Measurements from ENCODE around the gene NCF1.
"Not testable (repeated sequence)": the region's sequence is repeated elsewhere in the genome, so short reads cannot be mapped to it uniquely, and the experiment has no call there.

NCF1 gene

DNA sequence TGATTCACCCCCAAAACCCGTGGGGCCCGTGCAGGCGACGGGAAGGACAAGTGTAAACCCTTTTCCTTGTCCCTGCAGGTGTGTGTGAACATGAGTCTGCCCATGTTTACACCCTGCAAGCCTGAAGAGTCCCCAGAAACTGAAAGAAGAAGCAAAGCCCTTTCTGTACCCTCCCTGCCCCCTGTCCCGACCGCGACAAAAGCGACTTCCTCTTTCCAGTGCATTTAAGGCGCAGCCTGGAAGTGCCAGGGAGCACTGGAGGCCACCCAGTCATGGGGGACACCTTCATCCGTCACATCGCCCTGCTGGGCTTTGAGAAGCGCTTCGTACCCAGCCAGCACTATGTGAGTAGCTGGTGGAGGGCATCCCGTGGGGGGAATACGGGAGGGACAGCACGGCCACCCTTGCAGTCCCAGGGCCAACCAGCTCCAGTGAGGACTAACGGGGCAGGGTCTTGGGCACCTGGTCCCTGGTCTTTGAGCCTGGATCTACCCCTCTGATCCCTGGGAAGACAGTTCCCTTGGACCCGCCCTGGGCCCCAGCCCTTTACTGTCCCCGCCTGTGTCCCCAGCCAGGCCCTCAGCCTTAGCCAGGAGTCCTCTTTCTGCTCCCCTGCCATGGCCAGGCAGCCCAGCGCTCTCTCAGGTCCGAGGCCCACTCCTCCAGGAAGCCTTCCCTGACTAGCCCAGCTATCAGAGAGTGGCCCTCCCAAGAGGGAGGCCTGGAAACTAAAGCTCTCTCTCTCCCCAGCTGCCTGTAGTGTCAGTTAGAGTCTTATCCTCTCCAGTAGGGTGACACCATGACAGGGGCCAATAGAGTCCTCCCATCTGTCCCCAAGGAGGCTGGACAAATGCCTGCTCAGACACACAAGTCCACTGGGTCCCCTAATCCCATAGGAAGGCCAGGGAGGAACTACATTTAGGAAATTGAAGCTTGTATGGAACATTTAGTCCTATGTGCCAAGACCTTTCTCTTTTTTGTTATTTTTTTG lies at the start of gene NCF1:
NCF1 (plus strand) TSS at position 252 of the 991 bp plus-strand sequence; CDS start at position 273, 21 bp downstream.
- H3K4me3 ChIP-seq (ENCODE audit: insufficient read length, low read depth); H3K9me3 ChIP-seq (ENCODE audit: insufficient read depth, low read length); H3K9ac ChIP-seq (ENCODE audit: insufficient read length, low read depth); H3K4me1 ChIP-seq (ENCODE audit: insufficient read depth, insufficient read length); H3K36me3 ChIP-seq (ENCODE audit: insufficient read depth, insufficient read length, low read length); H3K27me3 ChIP-seq (ENCODE audit: insufficient read depth, insufficient read length); DNase-seq (ENCODE audit: low read depth, low spot score): not testable (repeated sequence)

DNA sequence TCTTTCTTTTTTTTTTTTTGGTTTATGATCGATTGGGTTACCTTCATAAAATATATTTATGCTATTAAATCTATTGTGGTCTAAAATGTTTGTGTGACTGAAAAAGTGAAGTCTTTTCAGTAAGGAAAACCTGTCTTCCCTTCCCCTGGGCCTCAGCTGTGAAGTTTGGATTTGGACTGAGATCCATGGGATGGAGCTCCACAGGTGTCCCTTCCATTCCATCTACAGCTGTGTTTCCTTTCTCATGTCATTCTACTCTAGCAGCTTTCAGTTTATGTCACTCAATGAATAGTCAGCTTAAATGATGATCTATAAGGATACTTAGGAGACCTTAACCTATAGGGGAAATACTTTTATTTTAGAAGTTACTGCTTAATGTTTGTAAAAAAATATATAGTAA lies 48.0 kb upstream of the NCF1 start:
- no peak for DNase-seq (ENCODE audit: low read depth, low spot score)
- Histone ChIP-seq H3K36me3 (ENCODE audit: insufficient read depth, insufficient read length, low read length) (peaks cover 26% of the 10 kb centered on the region), H3K4me3 (ENCODE audit: insufficient read length, low read depth) (no peak overlapping the region), H3K4me1 (ENCODE audit: insufficient read depth, insufficient read length) (peaks cover 2% of the 10 kb centered on the region), H3K27me3 (ENCODE audit: insufficient read depth, insufficient read length) (no peaks in the 10 kb centered on the region), H3K9me3 (ENCODE audit: insufficient read depth, low read length) (no peaks in the 10 kb centered on the region), H3K9ac (ENCODE audit: insufficient read length, low read depth) (no peak overlapping the region)
- no peak for TF ChIP-seq YY1 (IDR thresholded peaks at IDR 0.05; ENCODE audit: insufficient read depth, insufficient read length)
- TF ChIP-seq ZNF274 (IDR thresholded peaks at IDR 0.05; ENCODE audit: low read depth, low read length), result no peak
- no peak for TF ChIP-seq SUZ12 (IDR thresholded peaks at IDR 0.05; ENCODE audit: extremely low read depth, insufficient read depth, insufficient read length)

DNA sequence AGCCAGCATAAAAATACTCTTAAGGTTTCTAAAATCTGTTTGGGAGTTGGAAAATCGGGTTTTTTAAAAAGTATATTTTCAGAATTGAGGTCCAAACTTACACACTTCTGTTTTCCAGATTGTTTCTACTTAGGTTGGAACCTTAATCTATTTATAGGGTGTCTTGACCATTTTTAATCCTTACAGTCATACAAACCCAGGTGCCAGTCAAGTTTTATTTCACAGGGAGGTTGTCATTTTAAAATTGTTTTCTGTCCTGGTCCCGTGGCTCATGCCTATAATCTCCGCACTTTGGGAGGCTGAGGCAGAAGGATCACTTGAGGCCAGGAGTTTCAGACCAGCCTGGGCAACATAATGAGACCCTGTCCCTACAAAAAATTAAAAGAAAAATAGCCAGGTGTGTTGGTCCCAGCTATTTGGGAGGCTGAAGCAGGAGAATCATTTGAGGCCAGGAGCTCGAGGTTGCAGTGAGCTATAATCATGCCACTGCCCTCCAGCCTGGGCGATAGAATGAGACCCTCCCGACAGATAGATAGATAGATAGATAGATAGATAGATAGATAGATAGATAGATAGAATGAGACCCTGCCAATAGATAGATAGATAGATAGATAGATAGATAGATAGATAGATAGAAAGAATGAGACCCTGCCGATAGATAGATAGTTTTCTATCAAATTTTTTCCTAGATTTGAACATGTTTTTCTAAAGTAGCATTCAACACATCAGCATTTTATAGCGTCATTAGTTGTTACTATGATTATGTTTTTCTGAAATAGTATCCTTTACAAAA lies 47.3 kb upstream of the NCF1 start:
- H3K9ac ChIP-seq (ENCODE audit: insufficient read length, low read depth), result no peak overlapping the region
- no peak overlapping the region for H3K4me3 ChIP-seq (ENCODE audit: insufficient read length, low read depth)
- peaks cover 2% of the 10 kb centered on the region for H3K4me1 ChIP-seq (ENCODE audit: insufficient read depth, insufficient read length)
- TF ChIP-seq YY1 (IDR thresholded peaks at IDR 0.05; ENCODE audit: insufficient read depth, insufficient read length), result no peak
- no peak for TF ChIP-seq SUZ12 (IDR thresholded peaks at IDR 0.05; ENCODE audit: extremely low read depth, insufficient read depth, insufficient read length)
- no peak for TF ChIP-seq ZNF274 (IDR thresholded peaks at IDR 0.05; ENCODE audit: low read depth, low read length)
- peaks cover 26% of the 10 kb centered on the region for H3K36me3 ChIP-seq (ENCODE audit: insufficient read depth, insufficient read length, low read length)
- no peaks in the 10 kb centered on the region for H3K27me3 ChIP-seq (ENCODE audit: insufficient read depth, insufficient read length)
- no peak for DNase-seq (ENCODE audit: low read depth, low spot score)
- H3K9me3 ChIP-seq (ENCODE audit: insufficient read depth, low read length), result no peaks in the 10 kb centered on the region

DNA sequence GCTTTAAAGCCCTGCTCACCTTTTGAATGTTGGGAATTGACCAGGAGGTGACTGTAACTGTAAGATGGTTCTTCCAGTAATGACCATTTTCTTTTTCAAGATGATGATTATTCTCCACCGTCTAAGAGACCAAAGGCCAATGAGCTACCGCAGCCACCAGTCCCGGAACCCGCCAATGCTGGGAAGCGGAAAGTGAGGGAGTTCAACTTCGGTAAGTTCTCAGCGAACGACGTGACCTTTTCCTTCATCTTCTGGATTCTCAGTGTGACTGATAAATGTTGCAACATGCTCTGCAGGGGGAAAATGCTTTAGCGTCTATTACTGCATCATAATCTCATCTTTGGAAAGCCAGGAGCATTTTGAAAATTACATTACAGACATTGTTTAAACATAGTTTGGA lies 45.1 kb upstream of the NCF1 start:
- not testable (repeated sequence) for H3K4me1 ChIP-seq (ENCODE audit: insufficient read depth, insufficient read length); H3K9ac ChIP-seq (ENCODE audit: insufficient read length, low read depth); DNase-seq (ENCODE audit: low read depth, low spot score); H3K4me3 ChIP-seq (ENCODE audit: insufficient read length, low read depth); H3K9me3 ChIP-seq (ENCODE audit: insufficient read depth, low read length); H3K27me3 ChIP-seq (ENCODE audit: insufficient read depth, insufficient read length)
- H3K36me3 ChIP-seq (ENCODE audit: insufficient read depth, insufficient read length, low read length), result peaks cover 13% of the 10 kb centered on the region

DNA sequence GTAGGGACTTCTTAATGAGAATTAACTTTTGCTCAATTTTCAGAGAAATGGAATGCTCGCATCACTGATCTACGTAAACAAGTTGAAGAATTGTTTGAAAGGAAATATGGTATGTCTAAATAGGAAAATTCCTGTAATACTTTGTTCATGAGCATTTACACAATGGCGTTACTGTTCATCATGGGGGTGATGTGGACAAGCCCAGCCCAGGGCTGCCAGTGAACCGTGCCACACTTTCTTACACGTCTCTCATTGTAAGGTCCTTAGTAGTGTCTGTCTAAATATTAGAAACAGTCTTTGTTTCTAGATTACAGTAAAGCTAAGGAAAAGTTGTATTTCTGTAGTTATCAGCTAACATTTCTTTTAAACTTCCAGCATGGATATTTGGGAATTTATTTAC lies 43.6 kb upstream of the NCF1 start:
- not testable (repeated sequence) for H3K27me3 ChIP-seq (ENCODE audit: insufficient read depth, insufficient read length); H3K4me3 ChIP-seq (ENCODE audit: insufficient read length, low read depth); DNase-seq (ENCODE audit: low read depth, low spot score); H3K4me1 ChIP-seq (ENCODE audit: insufficient read depth, insufficient read length); H3K9me3 ChIP-seq (ENCODE audit: insufficient read depth, low read length); H3K9ac ChIP-seq (ENCODE audit: insufficient read length, low read depth)
- peaks cover 13% of the 10 kb centered on the region for H3K36me3 ChIP-seq (ENCODE audit: insufficient read depth, insufficient read length, low read length)

DNA sequence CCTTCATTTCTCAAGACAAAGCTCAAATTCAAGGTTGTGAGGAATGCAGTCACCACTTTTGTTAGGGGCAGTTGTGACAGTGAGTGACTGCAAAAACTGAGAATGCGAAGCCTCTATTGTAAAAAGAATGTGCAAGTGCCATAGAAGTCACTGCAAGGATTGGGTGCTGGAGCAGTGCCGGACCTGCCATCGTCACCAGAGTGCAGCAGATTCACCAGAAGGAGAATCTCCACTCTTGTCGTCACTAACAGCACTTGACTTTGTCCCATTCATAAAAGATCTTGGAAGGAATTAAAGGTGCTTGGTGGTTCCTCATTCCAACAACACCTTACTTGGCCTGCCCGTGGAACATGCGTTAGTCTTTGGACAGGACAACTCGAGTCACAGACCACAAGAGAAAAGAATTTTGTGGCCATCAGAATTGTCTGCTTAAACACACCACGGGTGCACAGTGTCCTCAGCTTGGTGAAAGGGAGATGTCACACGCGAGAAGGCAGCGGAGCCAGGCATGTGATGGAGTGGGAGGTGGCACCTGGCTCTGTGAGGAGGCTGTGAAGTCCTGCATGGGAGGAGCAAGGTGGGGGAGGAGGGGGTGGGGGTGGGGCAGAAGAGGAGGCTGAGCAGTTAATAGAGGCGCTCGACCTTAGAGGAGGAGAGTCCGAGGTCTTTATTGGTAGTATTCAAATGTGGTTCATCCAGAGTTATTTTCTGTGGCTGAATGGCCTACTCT lies 33.7 kb upstream of the NCF1 start:
- not testable (repeated sequence) for H3K9me3 ChIP-seq (ENCODE audit: insufficient read depth, low read length); H3K27me3 ChIP-seq (ENCODE audit: insufficient read depth, insufficient read length); H3K4me1 ChIP-seq (ENCODE audit: insufficient read depth, insufficient read length); H3K9ac ChIP-seq (ENCODE audit: insufficient read length, low read depth); H3K36me3 ChIP-seq (ENCODE audit: insufficient read depth, insufficient read length, low read length); DNase-seq (ENCODE audit: low read depth, low spot score); H3K4me3 ChIP-seq (ENCODE audit: insufficient read length, low read depth)

DNA sequence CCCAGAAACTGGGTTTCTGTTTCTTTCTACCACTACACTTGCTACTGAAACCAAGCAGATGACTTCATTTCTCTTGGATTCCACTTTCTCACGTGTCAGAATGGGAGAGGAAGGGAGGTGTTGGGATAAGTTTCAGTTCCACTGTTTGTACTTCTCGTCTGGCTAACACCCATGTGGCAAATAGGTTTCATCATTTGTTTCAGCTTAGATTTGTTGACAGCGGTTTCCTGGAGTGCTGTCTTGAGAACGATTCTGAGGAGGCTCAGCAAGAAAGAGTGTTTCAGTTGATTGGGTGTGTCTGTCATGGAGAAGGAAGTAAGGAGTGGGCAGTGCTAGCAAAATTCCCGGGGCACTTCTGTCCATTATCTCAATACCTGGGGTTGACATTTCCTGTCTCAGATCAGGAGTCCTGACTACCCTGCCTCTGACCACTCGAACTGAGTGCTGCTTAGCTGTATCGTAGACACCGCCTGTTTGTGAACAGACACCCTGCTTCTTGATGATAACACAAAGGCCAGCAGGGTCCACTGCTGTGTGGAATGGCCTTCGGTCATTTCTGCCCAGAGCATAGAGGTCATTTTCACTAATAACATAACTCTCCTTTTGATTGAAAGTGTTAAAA lies 29.8 kb upstream of the NCF1 start:
- not testable (repeated sequence) for H3K36me3 ChIP-seq (ENCODE audit: insufficient read depth, insufficient read length, low read length); H3K27me3 ChIP-seq (ENCODE audit: insufficient read depth, insufficient read length); H3K4me3 ChIP-seq (ENCODE audit: insufficient read length, low read depth); H3K9ac ChIP-seq (ENCODE audit: insufficient read length, low read depth); H3K4me1 ChIP-seq (ENCODE audit: insufficient read depth, insufficient read length); DNase-seq (ENCODE audit: low read depth, low spot score); H3K9me3 ChIP-seq (ENCODE audit: insufficient read depth, low read length)

DNA sequence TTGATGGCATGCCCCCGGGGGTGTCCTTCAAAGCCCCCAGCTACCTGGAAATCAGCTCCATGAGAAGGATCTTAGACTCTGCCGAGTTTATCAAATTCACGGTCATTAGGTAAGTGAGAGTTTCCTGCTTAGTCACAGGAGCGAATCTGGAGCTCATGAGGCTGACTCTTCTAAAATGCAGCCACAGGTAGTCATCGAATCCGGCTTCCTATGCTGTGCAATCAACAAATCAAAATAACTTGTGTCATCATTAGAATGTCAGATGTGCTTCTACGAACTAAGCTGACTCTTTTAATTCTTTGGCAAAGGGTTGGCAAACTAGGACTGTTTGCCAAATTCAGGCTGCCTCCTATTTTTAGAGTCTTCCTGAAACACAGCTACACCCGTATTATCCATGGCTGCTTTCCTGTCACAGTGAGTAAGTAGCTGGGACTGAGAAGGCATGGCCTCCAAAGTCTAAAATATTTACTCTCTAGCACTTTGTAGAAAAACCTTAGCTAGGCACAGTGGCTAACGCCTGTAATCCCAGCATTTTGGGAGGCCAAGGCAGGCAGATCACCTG lies 19.8 kb upstream of the NCF1 start:
- H3K9ac ChIP-seq (ENCODE audit: insufficient read length, low read depth); DNase-seq (ENCODE audit: low read depth, low spot score); H3K27me3 ChIP-seq (ENCODE audit: insufficient read depth, insufficient read length); H3K36me3 ChIP-seq (ENCODE audit: insufficient read depth, insufficient read length, low read length); H3K4me1 ChIP-seq (ENCODE audit: insufficient read depth, insufficient read length); H3K9me3 ChIP-seq (ENCODE audit: insufficient read depth, low read length); H3K4me3 ChIP-seq (ENCODE audit: insufficient read length, low read depth): not testable (repeated sequence)

DNA sequence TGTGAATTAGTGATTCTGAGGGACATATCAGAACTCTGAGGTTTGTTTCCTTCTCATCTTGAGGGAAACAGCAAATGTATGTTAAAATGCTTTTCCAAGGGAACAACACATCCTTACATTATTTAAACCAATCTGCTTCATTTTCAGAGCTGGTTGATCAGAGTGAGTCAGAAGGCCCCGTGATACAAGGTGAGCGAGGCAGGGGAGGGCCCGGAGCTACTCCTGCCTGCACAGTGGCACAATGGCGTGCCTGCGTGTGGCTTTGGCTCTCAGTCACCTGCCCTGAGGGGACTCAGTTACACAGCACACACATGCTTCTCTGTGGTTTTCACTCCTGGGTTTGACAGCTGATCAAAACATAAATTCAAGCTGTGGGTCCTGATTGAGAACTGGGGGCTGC lies 17.1 kb upstream of the NCF1 start:
- H3K4me1 ChIP-seq (ENCODE audit: insufficient read depth, insufficient read length); H3K9ac ChIP-seq (ENCODE audit: insufficient read length, low read depth); H3K4me3 ChIP-seq (ENCODE audit: insufficient read length, low read depth); H3K27me3 ChIP-seq (ENCODE audit: insufficient read depth, insufficient read length); DNase-seq (ENCODE audit: low read depth, low spot score); H3K9me3 ChIP-seq (ENCODE audit: insufficient read depth, low read length); H3K36me3 ChIP-seq (ENCODE audit: insufficient read depth, insufficient read length, low read length): not testable (repeated sequence)

DNA sequence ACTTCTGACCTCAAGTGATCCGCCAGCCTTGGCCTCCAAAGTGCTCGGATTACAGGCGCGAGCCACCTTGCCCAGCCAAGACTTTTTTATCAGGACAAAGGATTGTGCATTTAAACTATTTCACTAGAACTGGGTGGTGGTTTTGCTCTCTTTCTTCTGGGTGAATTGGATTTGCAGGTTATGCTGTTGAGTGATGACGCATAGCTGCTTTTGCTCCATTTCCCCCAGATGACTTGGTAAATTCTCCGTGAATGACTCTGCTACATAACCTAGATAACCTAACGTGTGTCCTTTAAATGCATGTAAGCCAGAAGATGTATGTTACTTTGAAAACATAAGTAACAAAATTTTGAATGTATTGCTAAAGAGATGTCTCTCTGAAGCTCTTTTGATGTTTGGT lies 15.5 kb upstream of the NCF1 start:
- not testable (repeated sequence) for DNase-seq (ENCODE audit: low read depth, low spot score); H3K4me3 ChIP-seq (ENCODE audit: insufficient read length, low read depth); H3K9ac ChIP-seq (ENCODE audit: insufficient read length, low read depth); H3K9me3 ChIP-seq (ENCODE audit: insufficient read depth, low read length); H3K36me3 ChIP-seq (ENCODE audit: insufficient read depth, insufficient read length, low read length); H3K4me1 ChIP-seq (ENCODE audit: insufficient read depth, insufficient read length); H3K27me3 ChIP-seq (ENCODE audit: insufficient read depth, insufficient read length)
